Measurements from ENCODE around the gene GH2. TPM values are rescaled to one million over a fixed set of nuclear protein-coding genes. Genes with fewer than 3 reads are reported as not detected.

GH2 gene
- polyA plus RNA-seq, 1 donor from 2014 or later = not detected

DNA sequence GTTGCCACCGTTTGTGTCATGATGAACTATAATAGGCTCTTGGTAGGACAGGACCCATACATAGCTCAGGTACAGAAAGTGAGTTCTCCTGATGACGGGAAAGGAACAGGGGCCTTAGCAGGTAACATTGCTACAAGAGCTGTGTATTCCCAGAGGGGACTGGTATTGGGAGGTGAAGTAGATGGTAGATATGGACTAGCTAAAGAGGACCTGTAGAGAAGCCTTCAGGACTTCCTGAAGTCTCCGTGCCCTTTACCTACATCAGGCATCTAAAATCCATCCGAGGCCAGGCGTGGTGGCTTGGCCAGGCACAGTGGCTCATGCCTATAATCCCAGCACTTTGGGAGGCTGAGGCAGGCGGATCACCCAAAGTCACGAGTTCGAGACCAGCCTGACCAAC, 26.6 kb downstream of the GH2 start:
- Histone ChIP-seq H4K20me1 (ENCODE audit: insufficient read depth) (no peaks in the 10 kb centered on the region), H3K79me2 (replicated peaks; ENCODE audit: insufficient read depth, low read length) (no peaks in the 10 kb centered on the region), H3F3A (ENCODE audit: insufficient read depth, low read length, poor library complexity, severe bottlenecking) (no peaks in the 10 kb centered on the region), H2AFZ (ENCODE audit: low read depth, low read length) (no peak overlapping the region), H3K36me3 (ENCODE audit: insufficient read depth, low read length) (no peaks in the 10 kb centered on the region), H3K4me2 (ENCODE audit: low read length) (no peak overlapping the region), H3K4me3 (ENCODE audit: low read length) (no peak overlapping the region), H3K9ac (ENCODE audit: low read length) (no peak overlapping the region), H3K27ac (ENCODE audit: low read length) (no peak overlapping the region), H3K9me3 (ENCODE audit: low read length) (no peaks in the 10 kb centered on the region), H3K9me2 (ENCODE audit: insufficient read depth, low read length) (no peaks in the 10 kb centered on the region), H3K27me3 (ENCODE audit: insufficient read depth, low read depth, low read length) (no peaks in the 10 kb centered on the region)
- no peak for TF ChIP-seq MXI1 (conservative IDR thresholded peaks at IDR 0.05; ENCODE audit: poor library complexity, severe bottlenecking)

DNA sequence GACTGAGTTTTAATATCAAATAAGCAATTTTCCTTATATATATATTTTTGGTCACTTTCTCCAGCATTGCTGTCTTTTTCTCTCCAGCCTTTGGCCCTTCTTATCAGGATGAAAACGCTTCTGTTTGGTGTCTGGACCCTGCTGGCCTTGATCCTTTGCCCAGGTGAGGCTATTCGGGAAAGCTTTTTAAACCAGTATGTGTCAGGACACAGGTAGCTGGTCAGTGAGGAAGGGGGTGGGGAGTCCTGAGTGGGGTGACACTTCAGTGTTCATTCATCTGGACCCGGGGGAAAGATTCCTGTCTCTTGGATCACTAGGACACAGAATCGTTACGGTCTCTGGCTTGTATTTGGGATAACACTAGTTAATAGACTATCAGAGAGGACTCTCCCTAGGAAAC, 27.0 kb downstream of the GH2 start:
- no peaks in the 10 kb centered on the region for H3K79me2 ChIP-seq (replicated peaks; ENCODE audit: insufficient read depth, low read length)
- no peaks in the 10 kb centered on the region for H3K9me3 ChIP-seq (ENCODE audit: low read length)
- H3K27ac ChIP-seq (ENCODE audit: low read length) = no peak overlapping the region
- no peaks in the 10 kb centered on the region for H3K36me3 ChIP-seq (ENCODE audit: insufficient read depth, low read length)
- no peaks in the 10 kb centered on the region for H3K27me3 ChIP-seq (ENCODE audit: insufficient read depth, low read depth, low read length)
- H3K4me3 ChIP-seq (ENCODE audit: low read length) = no peak overlapping the region
- no peaks in the 10 kb centered on the region for H4K20me1 ChIP-seq (ENCODE audit: insufficient read depth)
- TF ChIP-seq TAF1 (IDR thresholded peaks at IDR 0.05; ENCODE audit: low read depth) = no peak
- TF ChIP-seq, protein P1, sequence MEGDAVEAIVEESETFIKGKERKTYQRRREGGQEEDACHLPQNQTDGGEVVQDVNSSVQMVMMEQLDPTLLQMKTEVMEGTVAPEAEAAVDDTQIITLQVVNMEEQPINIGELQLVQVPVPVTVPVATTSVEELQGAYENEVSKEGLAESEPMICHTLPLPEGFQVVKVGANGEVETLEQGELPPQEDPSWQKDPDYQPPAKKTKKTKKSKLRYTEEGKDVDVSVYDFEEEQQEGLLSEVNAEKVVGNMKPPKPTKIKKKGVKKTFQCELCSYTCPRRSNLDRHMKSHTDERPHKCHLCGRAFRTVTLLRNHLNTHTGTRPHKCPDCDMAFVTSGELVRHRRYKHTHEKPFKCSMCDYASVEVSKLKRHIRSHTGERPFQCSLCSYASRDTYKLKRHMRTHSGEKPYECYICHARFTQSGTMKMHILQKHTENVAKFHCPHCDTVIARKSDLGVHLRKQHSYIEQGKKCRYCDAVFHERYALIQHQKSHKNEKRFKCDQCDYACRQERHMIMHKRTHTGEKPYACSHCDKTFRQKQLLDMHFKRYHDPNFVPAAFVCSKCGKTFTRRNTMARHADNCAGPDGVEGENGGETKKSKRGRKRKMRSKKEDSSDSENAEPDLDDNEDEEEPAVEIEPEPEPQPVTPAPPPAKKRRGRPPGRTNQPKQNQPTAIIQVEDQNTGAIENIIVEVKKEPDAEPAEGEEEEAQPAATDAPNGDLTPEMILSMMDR (IDR thresholded peaks at IDR 0.05; ENCODE audit: poor library complexity, severe bottlenecking) = no peak
- TF ChIP-seq, protein P2, sequence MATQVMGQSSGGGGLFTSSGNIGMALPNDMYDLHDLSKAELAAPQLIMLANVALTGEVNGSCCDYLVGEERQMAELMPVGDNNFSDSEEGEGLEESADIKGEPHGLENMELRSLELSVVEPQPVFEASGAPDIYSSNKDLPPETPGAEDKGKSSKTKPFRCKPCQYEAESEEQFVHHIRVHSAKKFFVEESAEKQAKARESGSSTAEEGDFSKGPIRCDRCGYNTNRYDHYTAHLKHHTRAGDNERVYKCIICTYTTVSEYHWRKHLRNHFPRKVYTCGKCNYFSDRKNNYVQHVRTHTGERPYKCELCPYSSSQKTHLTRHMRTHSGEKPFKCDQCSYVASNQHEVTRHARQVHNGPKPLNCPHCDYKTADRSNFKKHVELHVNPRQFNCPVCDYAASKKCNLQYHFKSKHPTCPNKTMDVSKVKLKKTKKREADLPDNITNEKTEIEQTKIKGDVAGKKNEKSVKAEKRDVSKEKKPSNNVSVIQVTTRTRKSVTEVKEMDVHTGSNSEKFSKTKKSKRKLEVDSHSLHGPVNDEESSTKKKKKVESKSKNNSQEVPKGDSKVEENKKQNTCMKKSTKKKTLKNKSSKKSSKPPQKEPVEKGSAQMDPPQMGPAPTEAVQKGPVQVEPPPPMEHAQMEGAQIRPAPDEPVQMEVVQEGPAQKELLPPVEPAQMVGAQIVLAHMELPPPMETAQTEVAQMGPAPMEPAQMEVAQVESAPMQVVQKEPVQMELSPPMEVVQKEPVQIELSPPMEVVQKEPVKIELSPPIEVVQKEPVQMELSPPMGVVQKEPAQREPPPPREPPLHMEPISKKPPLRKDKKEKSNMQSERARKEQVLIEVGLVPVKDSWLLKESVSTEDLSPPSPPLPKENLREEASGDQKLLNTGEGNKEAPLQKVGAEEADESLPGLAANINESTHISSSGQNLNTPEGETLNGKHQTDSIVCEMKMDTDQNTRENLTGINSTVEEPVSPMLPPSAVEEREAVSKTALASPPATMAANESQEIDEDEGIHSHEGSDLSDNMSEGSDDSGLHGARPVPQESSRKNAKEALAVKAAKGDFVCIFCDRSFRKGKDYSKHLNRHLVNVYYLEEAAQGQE (IDR thresholded peaks at IDR 0.05; ENCODE audit: borderline replicate concordance) = no peak
- no peak for TF ChIP-seq SMC3 (conservative IDR thresholded peaks at IDR 0.05; ENCODE audit: poor library complexity)
- no peak for TF ChIP-seq RAD21 (conservative IDR thresholded peaks at IDR 0.05)
- TF ChIP-seq MXI1 (conservative IDR thresholded peaks at IDR 0.05; ENCODE audit: poor library complexity, severe bottlenecking) = no peak
- no peak for TF ChIP-seq POLR2AphosphoS5 (IDR thresholded peaks at IDR 0.05)
- TF ChIP-seq EZH2 (IDR thresholded peaks at IDR 0.05; ENCODE audit: borderline replicate concordance, insufficient read depth, low read length, poor library complexity, severe bottlenecking) = no peak
- TF ChIP-seq EP300 (conservative IDR thresholded peaks at IDR 0.05; ENCODE audit: poor library complexity, severe bottlenecking) = no peak
- no peaks in the 10 kb centered on the region for H3K9me2 ChIP-seq (ENCODE audit: insufficient read depth, low read length)
- no peak overlapping the region for H3K4me2 ChIP-seq (ENCODE audit: low read length)
- H3F3A ChIP-seq (ENCODE audit: insufficient read depth, low read length, poor library complexity, severe bottlenecking) = no peaks in the 10 kb centered on the region
- no peak overlapping the region for H2AFZ ChIP-seq (ENCODE audit: low read depth, low read length)
- no peak overlapping the region for H3K9ac ChIP-seq (ENCODE audit: low read length)

DNA sequence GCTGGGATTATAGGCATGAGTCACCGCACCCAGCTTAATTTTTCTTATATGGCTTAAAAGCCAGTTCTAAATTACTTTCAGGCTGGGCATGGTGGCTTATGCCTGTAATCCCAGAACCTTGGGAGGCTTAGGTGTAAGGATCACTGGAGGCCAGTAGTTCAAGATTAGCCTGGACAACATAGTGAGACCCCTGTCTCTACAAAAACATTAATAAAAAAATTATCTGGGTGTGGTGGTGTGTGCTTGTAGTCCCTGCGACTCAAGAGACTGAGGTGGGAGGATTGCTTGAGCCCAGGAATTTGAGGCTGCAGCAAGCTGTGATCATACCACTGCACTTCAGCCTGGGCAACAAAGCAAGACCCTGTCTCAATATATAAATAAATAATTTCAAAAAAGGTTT, 28.5 kb downstream of the GH2 start:
- Histone ChIP-seq H2AFZ (ENCODE audit: low read depth, low read length) (no peak overlapping the region), H3K9me3 (ENCODE audit: low read length) (no peaks in the 10 kb centered on the region), H3K9ac (ENCODE audit: low read length) (no peak overlapping the region), H3K9me2 (ENCODE audit: insufficient read depth, low read length) (no peaks in the 10 kb centered on the region), H3K79me2 (replicated peaks; ENCODE audit: insufficient read depth, low read length) (no peaks in the 10 kb centered on the region), H3K4me2 (ENCODE audit: low read length) (no peak overlapping the region), H3F3A (ENCODE audit: insufficient read depth, low read length, poor library complexity, severe bottlenecking) (no peaks in the 10 kb centered on the region), H3K4me3 (ENCODE audit: low read length) (no peak overlapping the region), H4K20me1 (ENCODE audit: insufficient read depth) (no peaks in the 10 kb centered on the region), H3K27ac (ENCODE audit: low read length) (no peak overlapping the region), H3K36me3 (ENCODE audit: insufficient read depth, low read length) (no peaks in the 10 kb centered on the region), H3K27me3 (ENCODE audit: insufficient read depth, low read depth, low read length) (no peaks in the 10 kb centered on the region)
- TF ChIP-seq POLR2AphosphoS5 (IDR thresholded peaks at IDR 0.05) (no peak), EP300 (conservative IDR thresholded peaks at IDR 0.05; ENCODE audit: poor library complexity, severe bottlenecking) (no peak), EZH2 (IDR thresholded peaks at IDR 0.05; ENCODE audit: borderline replicate concordance, insufficient read depth, low read length, poor library complexity, severe bottlenecking) (no peak), TAF1 (IDR thresholded peaks at IDR 0.05; ENCODE audit: low read depth) (no peak), RAD21 (conservative IDR thresholded peaks at IDR 0.05) (no peak), SMC3 (conservative IDR thresholded peaks at IDR 0.05; ENCODE audit: poor library complexity) (no peak), MXI1 (conservative IDR thresholded peaks at IDR 0.05; ENCODE audit: poor library complexity, severe bottlenecking) (no peak)
- TF ChIP-seq, protein P1 (IDR thresholded peaks at IDR 0.05; ENCODE audit: poor library complexity, severe bottlenecking) = no peak
- TF ChIP-seq, protein P2 (IDR thresholded peaks at IDR 0.05; ENCODE audit: borderline replicate concordance) = no peak

Measured in neural cell (in vitro differentiated cells).